GM03348 (cell line): Measurements from ENCODE around the gene BICD2.
A peak's percentile ranks its signal among the peaks of the same experiment; 100 is the strongest.

Experiments used
- DNase-seq: peaks from one replicate; pipeline ENCODE4 v3.0.0; 2012; ENCODE audit warnings: low spot score

BICD2 gene

DNA sequence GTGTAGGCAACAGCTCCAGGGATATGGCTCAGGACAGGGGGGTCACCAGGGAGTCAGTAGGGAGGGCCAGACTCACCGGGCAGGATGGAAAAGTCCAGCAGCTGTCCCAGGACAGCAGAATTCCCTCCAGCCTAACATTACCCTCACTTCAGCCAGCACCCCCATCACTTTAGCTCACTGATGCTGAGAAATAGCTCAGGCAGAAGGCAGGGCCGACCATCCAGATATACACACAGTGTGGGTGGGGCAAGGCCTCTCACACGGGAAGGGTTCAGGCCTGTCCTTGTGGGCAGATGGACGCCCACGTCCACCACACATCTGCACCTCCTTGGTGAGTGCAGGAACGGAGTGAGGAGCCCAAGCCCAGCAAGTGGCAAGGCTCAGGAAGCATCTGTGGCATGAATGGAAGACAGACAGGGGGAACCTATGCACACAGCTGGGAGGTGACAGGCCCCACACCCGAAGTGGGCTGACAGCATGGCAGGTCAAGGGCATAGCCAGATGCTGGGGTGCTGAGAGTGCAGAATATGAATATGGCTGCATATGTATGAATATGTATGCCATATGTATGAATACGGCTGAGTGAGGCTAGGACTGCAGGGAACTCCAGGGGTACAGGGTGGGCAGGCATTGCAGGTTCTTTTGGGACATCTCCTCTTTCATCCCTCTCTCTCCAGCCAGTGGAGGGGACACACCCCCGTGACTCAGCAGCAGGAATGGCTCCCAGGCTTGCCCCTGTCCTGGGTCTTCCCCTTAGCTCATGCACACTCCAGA lies 17.0 kb downstream of the BICD2 start:
- DNase-seq, result peak; percentile 64

DNA sequence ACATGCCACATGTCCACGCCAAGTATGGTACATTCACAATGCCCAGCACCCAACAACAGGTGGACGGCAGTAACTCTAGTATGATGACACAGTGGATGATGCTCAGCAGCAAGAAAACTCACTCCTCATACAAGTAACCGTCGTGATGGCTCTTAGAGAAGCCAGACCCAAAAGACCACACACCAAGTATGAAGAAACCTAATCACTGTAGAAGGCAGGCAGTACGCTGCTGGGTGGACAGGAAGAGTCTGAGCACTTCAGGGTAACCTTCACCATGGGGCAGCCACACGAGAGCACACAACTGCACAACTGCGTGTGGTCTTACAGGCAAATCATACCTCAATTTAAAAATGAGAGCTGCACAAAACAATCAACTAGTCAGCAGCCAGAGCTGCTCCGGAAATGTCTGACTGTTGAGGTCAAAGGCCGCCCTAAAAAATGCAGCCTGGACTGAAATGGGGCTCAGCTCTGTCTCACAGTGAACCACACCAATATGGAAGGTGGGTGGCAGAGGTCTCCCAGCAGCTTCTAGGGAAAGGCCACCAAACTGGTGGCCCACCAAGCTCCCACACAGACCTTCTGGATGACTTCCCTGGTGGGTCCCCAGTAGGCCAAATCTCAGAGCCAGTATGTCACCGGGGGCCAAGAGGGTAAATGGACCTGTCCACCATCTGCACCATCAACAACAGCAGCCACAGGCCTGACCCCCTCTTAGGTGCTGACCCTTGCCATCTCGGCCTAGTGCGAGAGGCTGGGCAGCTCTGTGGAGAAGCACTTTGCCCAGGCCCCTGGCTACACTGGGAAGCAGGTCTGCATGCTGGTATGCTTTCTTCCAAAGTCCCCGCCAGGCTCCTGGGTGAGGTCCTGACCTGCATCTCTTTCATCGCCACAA lies 17.8 kb downstream of the BICD2 start:
- peak; percentile 48 for DNase-seq

DNA sequence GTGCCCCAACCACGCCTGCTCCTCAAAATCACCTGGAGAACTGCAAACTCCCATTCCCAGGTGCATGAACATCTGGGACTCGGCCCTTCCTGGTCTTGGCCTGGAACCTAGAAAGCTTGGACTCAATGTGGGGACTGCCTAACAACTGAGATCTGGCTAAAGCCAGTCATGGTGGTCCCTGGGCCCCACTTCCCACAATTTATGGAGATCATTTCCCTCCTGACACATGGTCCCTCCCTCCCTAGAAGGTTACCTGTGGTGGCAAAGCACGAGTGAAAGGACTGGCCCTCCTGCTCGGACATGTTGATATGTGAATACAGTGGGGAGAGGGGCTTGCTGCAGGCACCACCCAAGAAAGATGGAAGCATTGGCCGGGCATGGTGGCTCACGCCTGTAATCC lies 18.8 kb downstream of the BICD2 start:
- no peak for DNase-seq

DNA sequence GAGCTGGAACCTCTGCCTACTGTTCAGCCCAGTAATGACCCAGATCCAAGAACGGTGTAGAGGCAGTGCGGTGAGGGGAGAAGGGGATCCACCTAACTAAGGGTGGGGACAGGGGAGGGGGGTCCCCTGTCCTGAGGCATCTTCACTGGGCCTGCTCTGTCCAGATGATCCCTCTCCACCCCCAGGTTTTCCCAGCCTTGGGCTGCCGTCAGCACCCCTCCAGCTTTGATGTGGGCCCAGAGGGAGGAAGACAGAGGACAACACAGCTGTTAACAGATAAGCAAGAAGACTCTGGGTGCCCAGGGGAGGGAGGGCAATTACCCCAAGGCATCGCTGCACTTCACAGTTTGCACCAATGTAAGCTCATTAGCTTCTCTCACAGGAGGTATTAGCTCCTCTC lies 19.3 kb downstream of the BICD2 start:
- DNase-seq, result no peak

DNA sequence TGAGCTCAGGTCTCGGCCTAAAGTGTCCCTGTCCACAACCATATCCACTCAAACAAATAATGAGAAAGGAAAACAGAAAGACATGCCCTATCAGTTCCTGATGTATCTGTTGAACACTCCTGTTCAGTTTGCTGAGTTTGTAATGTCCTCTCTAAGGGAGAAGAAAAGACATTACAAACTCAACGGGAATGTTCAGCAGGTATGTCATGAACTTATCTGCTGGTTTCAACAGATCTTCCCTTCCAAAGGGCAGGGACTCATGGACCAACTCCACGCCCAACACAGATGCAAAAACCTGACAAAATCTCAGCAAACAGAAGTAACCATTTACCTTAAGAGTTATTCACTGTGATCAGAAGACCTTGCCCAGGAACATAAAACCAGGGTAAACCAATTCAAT lies 23.7 kb downstream of the BICD2 start:
- no peak for DNase-seq

DNA sequence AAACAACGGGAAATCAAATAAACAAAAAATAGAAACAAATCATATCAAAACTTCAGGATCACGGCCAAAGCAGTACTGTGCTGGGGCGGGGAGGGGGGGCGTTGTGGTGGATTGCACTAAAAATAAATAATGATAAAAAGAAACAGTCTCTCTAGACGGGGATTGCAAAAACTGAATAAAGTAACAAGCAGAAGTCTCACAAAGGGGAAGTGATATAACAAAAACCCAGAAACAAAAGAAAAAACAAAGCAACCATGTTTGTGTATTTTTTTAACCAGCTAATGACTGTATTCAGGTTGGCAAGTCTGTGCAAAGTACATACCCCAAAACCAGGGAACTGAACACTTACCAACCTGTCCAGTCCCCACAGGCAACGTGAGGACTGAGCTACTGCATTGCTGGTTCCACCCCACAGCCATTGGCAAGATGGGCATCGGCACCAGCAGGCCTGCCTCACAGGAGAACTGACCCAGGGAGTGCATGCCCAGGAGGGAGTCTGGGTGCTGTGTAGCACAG lies 24.1 kb downstream of the BICD2 start:
- DNase-seq, result no peak

DNA sequence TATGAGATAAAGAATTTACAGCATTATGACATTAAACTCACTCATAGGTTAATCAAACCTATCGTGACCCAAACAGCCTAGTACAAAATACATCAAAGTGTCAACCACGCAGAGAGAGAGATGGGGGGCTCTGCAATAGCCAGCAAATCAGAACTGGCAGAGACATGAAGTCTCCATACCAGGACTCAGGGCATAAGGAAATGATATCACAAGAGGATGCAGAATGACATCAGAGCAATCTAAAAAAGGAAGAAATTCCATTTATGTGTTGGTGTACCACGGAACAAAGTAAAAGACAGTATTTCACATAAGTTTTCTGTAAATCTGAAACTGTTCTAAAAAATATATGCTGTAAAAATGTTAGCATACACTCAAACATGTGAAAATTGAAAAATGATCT lies 24.6 kb downstream of the BICD2 start:
- DNase-seq, result no peak

DNA sequence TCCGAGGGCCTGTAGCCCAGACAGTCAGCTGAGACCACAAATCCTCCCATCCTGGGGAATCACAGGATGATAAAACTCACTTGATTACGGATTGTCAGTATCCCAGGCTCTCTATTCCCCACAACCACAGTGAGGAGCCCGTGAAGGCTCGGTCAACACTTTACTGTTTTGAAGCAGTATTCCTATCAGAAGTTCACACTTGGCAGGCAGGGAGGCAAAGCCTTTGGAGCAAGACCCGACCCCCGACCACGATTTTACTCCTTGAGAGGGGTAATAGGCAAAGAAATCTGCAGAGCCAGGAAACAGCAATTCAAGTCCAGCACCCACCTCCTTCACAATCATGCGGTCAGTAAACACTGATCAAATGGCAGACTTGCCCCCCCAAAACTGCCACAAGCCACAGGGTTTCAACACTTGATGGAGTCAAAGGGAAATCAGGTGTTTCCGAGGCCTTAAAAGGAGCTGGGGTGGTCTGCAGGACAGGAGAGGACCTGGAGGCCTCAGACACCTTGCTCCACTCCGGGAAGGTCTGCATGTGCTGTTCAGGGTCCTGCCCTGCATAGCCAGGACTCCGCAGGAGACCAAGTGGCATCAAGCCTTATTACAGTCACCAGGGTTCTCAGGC lies 25.2 kb downstream of the BICD2 start:
- DNase-seq, result no peak

DNA sequence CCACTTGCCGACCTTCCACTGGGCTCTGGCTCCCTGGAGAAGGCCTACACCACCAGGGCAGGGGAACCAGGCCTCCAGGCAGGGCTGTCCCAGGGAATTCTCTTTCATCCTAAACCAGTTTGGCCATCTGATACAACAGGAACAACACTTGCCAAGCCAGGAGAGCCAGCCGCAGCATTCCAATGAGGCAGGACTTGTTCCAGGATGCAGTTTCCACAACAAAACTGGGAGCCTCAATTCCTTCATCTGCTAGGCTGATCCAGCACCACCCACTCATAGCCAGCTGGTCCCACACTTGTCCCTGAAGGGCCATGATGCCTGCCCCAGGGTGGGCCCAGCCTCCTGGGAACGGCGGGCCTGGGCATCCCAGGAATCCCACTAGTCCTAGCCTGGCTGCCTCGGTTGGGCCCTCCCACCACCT lies 26.0 kb downstream of the BICD2 start:
- DNase-seq, result peak; percentile 71

DNA sequence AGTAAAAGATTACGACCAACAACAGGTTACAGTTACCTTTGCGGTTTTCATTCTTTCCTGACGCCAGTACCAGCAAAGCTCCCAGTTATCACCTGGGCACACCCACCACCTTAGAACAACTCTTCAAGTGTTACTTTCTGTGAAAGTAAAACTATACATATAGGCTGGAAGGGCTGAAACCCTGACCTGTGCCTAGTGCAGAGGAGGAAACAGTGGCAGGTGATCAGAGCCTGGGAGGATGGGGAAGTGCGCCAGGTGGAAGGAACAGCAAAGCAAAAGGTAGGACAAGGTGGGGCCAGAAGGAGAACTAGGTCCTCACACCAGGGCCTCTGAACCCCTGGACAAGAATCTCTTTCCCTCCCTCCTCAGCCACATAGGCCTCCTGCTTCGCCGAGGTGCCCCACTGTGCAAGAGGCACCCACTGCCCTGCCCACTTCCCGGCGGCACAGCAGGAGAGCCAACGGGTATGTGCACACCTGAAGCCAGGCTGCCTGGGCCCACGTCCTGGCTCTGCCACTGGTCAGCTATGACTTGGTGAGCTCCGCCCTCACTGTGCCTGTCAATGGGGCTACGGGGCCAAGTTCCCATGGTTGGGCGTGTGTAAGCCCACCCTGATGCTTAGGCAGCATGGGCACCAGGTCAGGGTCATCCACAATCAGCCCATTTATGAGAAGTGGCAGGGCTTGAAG lies 26.9 kb downstream of the BICD2 start:
- DNase-seq, result no peak

DNA sequence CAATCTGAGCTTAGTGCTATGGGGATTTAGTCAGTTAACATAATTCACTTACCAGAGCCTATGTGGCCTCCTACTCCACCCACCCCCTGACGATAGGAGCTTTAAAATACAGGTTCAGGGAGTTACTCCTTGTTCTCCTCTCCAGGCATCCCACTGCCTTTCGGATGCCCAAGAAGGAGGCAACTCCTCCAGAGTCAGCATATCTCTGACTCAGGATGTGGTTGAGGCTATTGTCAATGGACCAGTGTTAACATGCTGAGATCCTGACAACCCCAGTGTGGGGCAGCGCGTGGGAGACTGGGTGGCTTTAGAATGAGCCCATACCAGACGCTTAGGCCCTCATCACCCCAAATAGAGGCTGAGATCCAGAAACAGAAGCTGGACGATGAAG lies 27.4 kb downstream of the BICD2 start:
- DNase-seq, result no peak

DNA sequence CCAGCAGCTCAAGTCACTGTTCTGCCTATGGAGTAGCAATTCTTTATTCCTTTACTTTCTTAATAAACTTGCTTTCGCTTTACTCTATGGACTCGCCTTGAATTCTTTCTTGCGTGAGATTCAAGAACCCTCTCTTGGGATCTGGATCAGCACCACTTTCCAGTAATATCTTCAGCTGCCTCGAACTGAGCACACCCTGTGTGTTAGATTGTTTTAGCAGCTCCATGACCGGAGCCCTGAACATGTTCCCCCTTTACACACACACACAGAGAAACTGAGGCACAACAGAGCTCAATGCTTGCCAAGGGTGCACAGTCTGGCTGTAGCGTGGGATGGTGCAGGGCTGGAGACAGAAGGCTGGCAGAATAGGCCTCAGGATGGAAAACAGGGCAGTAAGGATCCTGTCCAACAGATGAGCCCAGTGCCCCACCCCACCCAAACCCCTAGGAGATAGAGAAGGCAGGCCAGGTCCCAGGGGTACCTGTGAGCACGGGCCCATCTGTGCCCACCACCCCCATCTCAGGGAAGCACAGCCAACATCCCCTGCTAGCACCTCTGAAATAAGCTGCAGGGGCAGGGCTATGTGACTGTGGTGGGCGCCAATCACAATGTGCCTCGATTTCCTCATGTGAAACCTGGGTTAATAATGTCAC lies 27.9 kb downstream of the BICD2 start:
- DNase-seq, result no peak

DNA sequence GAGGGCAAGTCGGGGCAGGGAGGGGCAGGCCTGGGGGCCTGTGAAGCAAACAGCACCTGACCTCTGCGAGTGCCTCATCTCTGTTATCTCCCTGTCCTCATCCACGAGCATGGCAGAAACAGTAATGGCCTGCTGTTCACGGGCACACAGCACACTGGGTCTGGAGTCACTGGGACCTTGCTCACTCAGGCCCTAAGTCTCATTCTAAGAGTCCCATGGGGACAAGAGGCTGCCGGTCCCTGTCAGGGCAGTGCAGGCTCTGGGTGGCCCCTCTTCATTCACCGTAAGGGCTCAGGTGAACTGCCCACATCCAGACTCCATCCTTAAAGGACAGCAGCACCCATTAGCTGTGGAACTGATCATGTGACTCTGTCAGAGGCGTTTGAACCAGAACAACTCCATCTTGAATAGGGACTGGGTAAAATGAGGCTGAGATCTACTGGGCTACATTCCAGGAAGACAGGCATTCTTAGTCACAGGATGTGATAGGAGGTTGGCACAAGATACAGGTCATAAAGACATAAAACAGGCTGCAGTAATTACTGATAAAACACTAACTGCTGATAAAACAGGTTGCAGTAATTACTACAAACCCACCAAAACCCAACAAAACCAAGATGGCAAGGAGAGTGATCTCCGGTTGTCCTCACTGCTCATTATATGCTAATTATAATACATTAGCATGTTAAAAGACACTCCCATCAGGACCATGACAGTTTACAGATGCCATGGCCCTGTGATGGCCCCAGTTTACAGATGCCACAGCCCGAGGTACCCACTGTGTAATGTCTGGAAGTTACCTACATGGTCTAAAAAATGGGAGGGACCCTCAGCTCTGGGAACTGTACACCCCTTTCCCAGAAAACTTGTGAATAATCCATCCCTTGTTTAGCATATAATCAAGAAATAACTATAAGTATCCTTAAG lies 28.7 kb downstream of the BICD2 start:
- DNase-seq, result no peak

DNA sequence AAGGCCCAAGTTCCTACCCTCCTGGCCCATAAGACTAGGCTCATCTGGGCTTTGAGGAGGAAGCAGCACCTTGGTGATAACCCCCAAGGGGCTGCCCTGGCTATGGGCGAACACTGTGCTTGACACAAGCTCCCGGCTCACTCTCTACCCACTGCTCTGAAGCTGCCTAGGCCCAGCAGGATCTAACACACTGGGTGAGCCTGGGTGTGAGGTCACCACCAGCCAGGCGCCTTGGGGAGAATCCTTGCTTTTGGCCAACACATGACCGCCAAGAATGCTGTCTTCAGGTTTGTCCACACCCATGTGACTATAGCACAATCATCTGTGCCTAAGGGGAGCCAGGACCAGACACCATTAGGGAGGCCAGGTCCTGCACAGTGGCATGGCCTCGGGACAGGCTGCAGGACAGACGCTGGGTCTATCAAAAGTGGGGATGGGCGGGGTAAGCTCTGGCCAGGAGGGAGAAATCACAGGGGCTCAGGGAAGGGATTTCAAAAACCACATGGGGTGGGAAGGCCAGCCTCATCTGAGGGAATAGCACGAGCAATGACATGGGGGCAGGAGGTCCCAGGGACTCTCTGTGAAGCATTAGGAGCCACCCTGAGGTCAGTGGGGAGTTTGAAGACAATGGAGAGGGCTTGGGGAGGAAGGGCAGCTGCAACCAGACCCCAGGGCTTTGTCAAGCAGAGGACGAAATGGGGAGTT lies 29.6 kb downstream of the BICD2 start:
- DNase-seq, result no peak

DNA sequence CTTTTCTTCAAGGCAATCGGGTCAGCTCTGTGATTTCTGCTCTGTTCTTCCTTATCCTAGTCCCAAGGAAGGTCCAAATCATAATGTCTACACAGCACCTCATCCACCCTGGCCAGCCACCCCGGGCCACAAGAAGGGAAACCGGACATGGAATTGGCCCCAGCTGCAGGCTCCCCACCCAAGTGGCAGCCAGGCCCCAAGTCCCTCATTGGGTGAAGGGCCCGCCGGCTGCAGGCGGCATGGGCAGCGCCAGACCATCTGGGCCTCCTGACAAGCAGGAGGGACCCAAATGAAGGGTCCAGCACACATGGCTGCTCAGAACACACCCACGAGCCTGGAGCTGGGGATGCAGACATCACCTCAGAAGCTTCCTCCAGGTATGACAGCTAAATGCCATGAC lies 33.7 kb downstream of the BICD2 start:
- DNase-seq, result no peak

DNA sequence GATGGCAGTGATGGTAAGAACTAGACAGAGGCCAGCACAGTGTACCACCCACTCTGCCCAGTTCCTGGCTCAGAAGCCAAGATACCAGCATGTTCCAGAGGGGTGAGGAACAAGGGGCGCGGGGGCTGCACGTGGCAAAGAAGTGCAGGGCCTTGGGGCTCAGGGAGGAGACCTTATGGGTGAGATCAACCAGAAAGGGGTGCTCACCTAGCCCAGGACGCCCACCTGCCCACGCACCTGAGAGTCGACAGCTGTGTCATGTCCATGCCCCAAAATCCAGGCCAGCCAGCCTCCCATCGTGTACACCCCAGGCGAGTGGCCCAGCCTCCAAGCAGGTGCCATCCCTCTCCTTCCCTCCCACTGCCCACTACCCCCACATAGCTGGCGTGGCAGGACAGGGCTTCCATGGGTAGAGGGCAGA lies 34.9 kb downstream of the BICD2 start:
- DNase-seq, result no peak

DNA sequence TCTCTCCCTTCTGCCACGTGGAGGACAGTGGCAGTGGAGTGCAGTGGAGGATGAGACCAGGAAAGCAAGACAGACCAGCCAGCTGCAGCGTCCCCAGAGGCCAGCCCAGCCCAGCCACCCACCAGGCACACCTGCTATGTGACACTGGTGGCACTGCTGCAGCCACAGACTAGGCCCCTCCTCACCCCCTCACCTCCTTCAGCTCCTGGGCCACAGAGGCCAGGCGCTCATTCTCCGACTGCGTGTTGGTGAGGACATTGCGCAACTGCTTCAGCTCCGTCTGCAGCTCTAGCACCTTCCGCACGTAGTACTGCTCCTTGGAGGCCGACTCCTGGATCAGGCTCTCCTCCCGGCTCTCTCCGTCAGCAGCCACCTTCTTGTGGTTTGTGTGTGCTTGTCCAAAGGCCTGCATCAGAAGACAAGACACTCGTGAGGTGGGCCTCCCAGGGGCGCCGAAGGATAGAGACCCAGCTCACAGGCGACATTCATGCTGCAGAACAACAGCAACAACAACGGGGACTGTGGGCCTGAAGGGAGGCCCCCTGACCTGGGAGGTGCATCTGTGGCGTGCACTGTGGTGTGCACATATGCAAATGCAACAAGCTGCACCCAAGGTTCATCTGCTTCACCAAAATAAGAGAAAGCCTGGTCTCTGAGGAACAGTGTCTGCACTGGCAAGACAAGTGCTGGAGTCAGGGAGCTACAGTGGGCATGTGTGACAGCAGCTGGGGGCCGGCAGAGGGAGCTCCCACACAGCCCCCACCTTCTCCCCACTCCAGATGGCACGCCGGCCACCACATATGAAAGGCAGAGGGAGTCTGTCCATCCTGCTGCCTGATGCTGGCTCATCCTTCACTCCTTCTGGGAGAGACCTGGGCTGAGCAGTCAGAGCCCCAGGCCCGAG lies 35.5 kb downstream of the BICD2 start:
- DNase-seq, result peak; percentile 55
